ENCODE results near the gene CDH5. TPM values are rescaled to one million over a fixed set of nuclear protein-coding genes. Genes with fewer than 3 reads are reported as not detected.
A peak's percentile ranks its signal among the peaks of the same experiment; 100 is the strongest.

CDH5 gene
- total and polyA plus RNA-seq, 2 of the 8 experiments (the other 6 are each of a cell fraction or from before 2014, with no cell fraction given) = 0.32 TPM

- 79% methylated on average over 3 of the region's 3 CpGs; no CpG with 5 or more reads in 1 of the 2 experiments for WGBS, 2 experiments (ENCODE audit: extremely low coverage in 1 of 2, insufficient coverage in 1 of 2, insufficient read length in 1 of 2, insufficient replicate concordance in 2 of 2, low coverage in 1 of 2, low lambda C conversion rate in 2 of 2, missing lambda C conversion rate in 1 of 2)
- Histone ChIP-seq H2BK5ac (ENCODE audit: low read depth, low read length) (no peak overlapping the region), H3K18ac (ENCODE audit: extremely low read depth, low read length) (no peak overlapping the region), H3K27ac (ENCODE audit: low read depth, low read length) (no peak overlapping the region), H3K79me2 (ENCODE audit: control insufficient read depth in 1 of 2, insufficient read depth in 2 of 2, low read length in 2 of 2) (no peaks in the 10 kb centered on the region), H3K4me2 (ENCODE audit: insufficient read depth in 1 of 2, low read depth in 2 of 2, low read length in 2 of 2) (no peak overlapping the region), H2AFZ (ENCODE audit: low read length) (peak overlapping the region; percentile 29; the same call in 1 of the 2 replicates), H3K23me2 (ENCODE audit: low read depth, low read length) (no peaks in the 10 kb centered on the region), H4K5ac (ENCODE audit: insufficient read length, low read depth, low read length) (no peak overlapping the region), H3K79me1 (ENCODE audit: low read depth, low read length) (no peaks in the 10 kb centered on the region; the same call in 1 of the 2 replicates), H3K23ac (ENCODE audit: insufficient read length) (no peak overlapping the region), H2BK12ac (ENCODE audit: low read depth, low read length) (no peak overlapping the region), H2BK15ac (ENCODE audit: low read length) (no peak overlapping the region), H4K91ac (replicated peaks; ENCODE audit: insufficient read length, low read length) (no peak overlapping the region), H2BK20ac (ENCODE audit: low read length) (no peak overlapping the region), H2BK120ac (replicated peaks; ENCODE audit: low read depth, low read length) (no peak overlapping the region), H3K36me3 (ENCODE audit: control insufficient read depth in 2 of 4, insufficient read depth in 4 of 4, low read length in 3 of 4) (no peaks in the 10 kb centered on the region), H4K20me1 (replicated peaks in 1 of 2; ENCODE audit: control insufficient read depth in 1 of 2, insufficient read depth in 2 of 2, low read length in 2 of 2) (no peaks in the 10 kb centered on the region), H3K56ac (replicated peaks; ENCODE audit: insufficient read length, low read depth, low read length) (no peak overlapping the region), H3K9me3 (ENCODE audit: insufficient read depth in 2 of 2, low read depth in 1 of 2, low read length in 1 of 2) (0 out of 4 replicates have a peak, but pooled peaks cover 0 to 2% of the 10 kb centered on the region in 2 experiments), H3K4me3 (ENCODE audit: extremely low read depth in 1 of 4, insufficient read depth in 2 of 4, low read depth in 3 of 4, low read length in 4 of 4) (no peak overlapping the region), H2AK5ac (ENCODE audit: low read depth, low read length) (no peak overlapping the region), H3K4me1 (replicated peaks in 1 of 4; ENCODE audit: control insufficient read depth in 3 of 4, insufficient read depth in 4 of 4, low read length in 3 of 4) (peaks cover 0 to 5% (median 1%) of the 10 kb centered on the region in 4 experiments; a peak in 2 of 7 replicates), H3K9ac (replicated peaks in 1 of 4; ENCODE audit: extremely low read depth in 1 of 4, low read depth in 3 of 4, low read length in 3 of 4) (no peak overlapping the region), H3K27me3 (replicated peaks in 1 of 4; ENCODE audit: control insufficient read depth in 3 of 4, extremely low read depth in 1 of 4, insufficient read depth in 3 of 4, low read length in 3 of 4) (no peaks in the 10 kb centered on the region; a peak in 1 of 7 replicates), H3K4ac (replicated peaks; ENCODE audit: insufficient read length, low read depth, low read length) (no peak overlapping the region), H4K8ac (ENCODE audit: extremely low read depth, insufficient read depth, low read length) (no peak overlapping the region), H3K14ac (ENCODE audit: insufficient read length) (no peak overlapping the region)
- no peak for FAIRE-seq
- no peak for DNase-seq (ENCODE audit: low read depth in 1 of 2, low spot score in 2 of 2)
- ChIA-PET CTCF (ENCODE audit: partially characterized antibody) (interaction anchor here (1.2 to 1.7 kb wide), 5 partner anchors 32 to 78 kb away, joined by 3 to 4 read pairs (median 4); no protein-coding TSS in a partner anchor), POLR2A (ENCODE audit: partially characterized antibody) (interaction anchor here (0.6 to 0.9 kb wide), 3 partner anchors 10 to 649 kb away, joined by 3 to 4 read pairs (median 3); no protein-coding TSS in a partner anchor)
- TF ChIP-seq RXRA (IDR thresholded peaks at IDR 0.05; ENCODE audit: insufficient read depth, low read depth, low read length) (no peak), RAD21 (IDR thresholded peaks at IDR 0.05 in 1 of 2, conservative IDR thresholded peaks at IDR 0.05 in 1 of 2; ENCODE audit: low read depth in 2 of 2, low read length in 2 of 2) (no peak), SIX5 (IDR thresholded peaks at IDR 0.05; ENCODE audit: low read depth, low read length) (no peak), TAF1 (IDR thresholded peaks at IDR 0.05; ENCODE audit: low read depth, low read length) (no peak), ATF2 (IDR thresholded peaks at IDR 0.05; ENCODE audit: low read length) (no peak), JUND (IDR thresholded peaks at IDR 0.05; ENCODE audit: low read length) (no peak), CBX5 (IDR thresholded peaks at IDR 0.05; ENCODE audit: low read depth, low read length) (no peak), BACH1 (IDR thresholded peaks at IDR 0.05; ENCODE audit: low read length) (no peak), JUN (IDR thresholded peaks at IDR 0.05; ENCODE audit: low read depth, low read length) (no peak), RBBP5 (IDR thresholded peaks at IDR 0.05; ENCODE audit: borderline replicate concordance, low read depth, low read length) (no peak), ATF3 (IDR thresholded peaks at IDR 0.05; ENCODE audit: insufficient read depth, low read depth, low read length) (no peak), SP4 (IDR thresholded peaks at IDR 0.05; ENCODE audit: low read length) (no peak)
These were observed 33.4 kb downstream of the CDH5 start for GRCh38 chr16:66399930-66400329.
